Activated CD4-positive, alpha-beta memory T cell treated with anti-CD3 and anti-CD28 coated beads, Interleukin-2, amount 10 ng/mL, durations not matched to agents 7 days and 5 days (primary cell): ENCODE results near the gene LCNL1. TPM values are rescaled to one million over a fixed set of nuclear protein-coding genes. Genes with fewer than 3 reads are reported as not detected.

ENCODE experiments used
- CTCF ChIA-PET: fragments of 350-600 bp; sonication (Branson Sonifier 250); formaldehyde crosslinking; loops from one replicate; lab custom pipeline; 2021; ENCODE audit warnings: antibody characterized with exemption, inconsistent platforms; lab: Charles Lee
- POLR2A ChIA-PET: fragments of 350-600 bp; sonication (Branson Sonifier 250); formaldehyde crosslinking; loops from one replicate; lab custom pipeline; 2021; ENCODE audit warnings: antibody characterized with exemption; lab: Charles Lee
- DNase-seq: peaks from one replicate; pipeline ENCODE4 v3.0.0-alpha.2; 2020
- H3K27ac Mint-ChIP-seq: one replicate; pipeline ENCODE4 v1.8.0; 2021; ENCODE audit warnings: mild to moderate bottlenecking, mixed read lengths
- H3K27me3 Mint-ChIP-seq: one replicate; pipeline ENCODE4 v1.8.0; 2021; ENCODE audit warnings: mixed read lengths
- H3K36me3 Mint-ChIP-seq: one replicate; pipeline ENCODE4 v1.8.0; 2021; ENCODE audit warnings: low read depth, mixed read lengths
- H3K4me1 Mint-ChIP-seq: one replicate; pipeline ENCODE4 v1.8.0; 2021; ENCODE audit warnings: mixed read lengths
- H3K4me3 Mint-ChIP-seq: one replicate; pipeline ENCODE4 v1.8.0; 2021; ENCODE audit warnings: mild to moderate bottlenecking, mixed read lengths
- H3K9me3 Mint-ChIP-seq: one replicate; pipeline ENCODE4 v1.8.0; 2021; ENCODE audit warnings: mixed read lengths
- total RNA-seq, 2 experiments: library from RNA; stranded (reverse); gene quantifications; one replicate each; pipeline ENCODE4 v1.2.3, GENCODE V29; 2021

The LCNL1 gene
- total RNA-seq, 2 experiments from 2014 or later = 0.98 to 1.0 TPM

DNA sequence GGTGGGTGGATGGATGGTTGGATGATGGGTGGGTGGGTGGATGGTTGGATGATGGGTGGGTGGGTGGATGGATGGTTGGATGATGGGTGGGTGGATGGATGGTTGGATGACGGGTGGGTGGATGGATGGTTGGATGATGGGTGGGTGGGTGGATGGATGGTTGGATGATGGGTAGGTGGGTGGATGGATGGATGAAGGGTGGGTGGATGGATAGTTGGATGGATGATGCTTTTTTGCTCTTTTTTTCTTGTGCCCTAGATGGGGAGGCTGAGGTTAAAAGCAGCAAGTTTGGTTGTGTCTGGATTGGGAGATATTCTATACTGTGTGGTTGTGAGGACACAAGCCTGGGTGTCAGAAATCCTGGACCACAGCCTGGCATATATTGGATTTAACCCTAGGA lies 25.3 kb upstream of the LCNL1 start:
- POLR2A ChIA-PET = no interaction called here
- CTCF ChIA-PET = no interaction called here
- Mint-ChIP-seq H3K27ac (no peak overlapping the region), H3K36me3 (no peaks in the 10 kb centered on the region), H3K4me1 (peaks cover 18% of the 10 kb centered on the region), H3K27me3 (no peaks in the 10 kb centered on the region), H3K9me3 (peaks cover 7% of the 10 kb centered on the region), H3K4me3 (no peak overlapping the region)
- no peak for DNase-seq

DNA sequence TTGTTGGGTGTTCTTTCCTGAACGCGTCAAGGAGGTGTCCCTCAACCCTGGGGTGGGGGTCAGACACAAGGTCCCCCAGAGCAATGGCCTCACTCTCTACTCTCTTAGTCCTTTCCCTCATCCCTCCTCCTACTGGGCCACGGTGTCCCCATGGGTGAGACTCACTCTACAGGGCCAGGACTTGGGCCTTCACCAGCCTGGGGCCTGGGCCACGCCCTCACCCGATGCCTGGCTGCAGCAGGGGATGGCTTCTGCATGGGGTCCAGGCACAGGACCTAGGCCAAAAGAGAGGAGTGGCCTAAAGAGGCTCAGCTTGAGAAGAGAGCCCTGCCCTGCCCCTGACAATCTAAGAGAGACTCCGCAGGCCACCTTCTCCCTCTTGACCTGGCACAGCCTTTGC lies 24.9 kb upstream of the LCNL1 start:
- Mint-ChIP-seq H3K9me3 (peaks cover 7% of the 10 kb centered on the region), H3K4me1 (peaks cover 23% of the 10 kb centered on the region), H3K36me3 (no peaks in the 10 kb centered on the region), H3K4me3 (no peak overlapping the region), H3K27ac (no peak overlapping the region), H3K27me3 (no peaks in the 10 kb centered on the region)
- no peak for DNase-seq
- CTCF ChIA-PET = interaction anchor here (1.1 kb wide), 1 partner anchor 72 kb away, joined by 3 read pairs; no protein-coding TSS in a partner anchor
- POLR2A ChIA-PET = no interaction called here

- CTCF ChIA-PET = interaction anchor here (1.1 kb wide), 1 partner anchor 71 kb away, joined by 3 read pairs; no protein-coding TSS in a partner anchor
- Mint-ChIP-seq H3K36me3 (no peaks in the 10 kb centered on the region), H3K27me3 (no peaks in the 10 kb centered on the region), H3K4me1 (peaks cover 28% of the 10 kb centered on the region), H3K27ac (no peak overlapping the region), H3K9me3 (peaks cover 7% of the 10 kb centered on the region), H3K4me3 (no peak overlapping the region)
- no peak for DNase-seq
- POLR2A ChIA-PET = interaction anchor here (3.6 kb wide), 1 partner anchor 11 kb away, joined by 19 read pairs; no protein-coding TSS in a partner anchor
Observed at GRCh38 chr9:136958473-136958872, 24.3 kb upstream of the LCNL1 start.

- H3K36me3 Mint-ChIP-seq = no peaks in the 10 kb centered on the region
Observed at GRCh38 chr9:136958898-136959850, 23.6 kb upstream of the LCNL1 start.

DNA sequence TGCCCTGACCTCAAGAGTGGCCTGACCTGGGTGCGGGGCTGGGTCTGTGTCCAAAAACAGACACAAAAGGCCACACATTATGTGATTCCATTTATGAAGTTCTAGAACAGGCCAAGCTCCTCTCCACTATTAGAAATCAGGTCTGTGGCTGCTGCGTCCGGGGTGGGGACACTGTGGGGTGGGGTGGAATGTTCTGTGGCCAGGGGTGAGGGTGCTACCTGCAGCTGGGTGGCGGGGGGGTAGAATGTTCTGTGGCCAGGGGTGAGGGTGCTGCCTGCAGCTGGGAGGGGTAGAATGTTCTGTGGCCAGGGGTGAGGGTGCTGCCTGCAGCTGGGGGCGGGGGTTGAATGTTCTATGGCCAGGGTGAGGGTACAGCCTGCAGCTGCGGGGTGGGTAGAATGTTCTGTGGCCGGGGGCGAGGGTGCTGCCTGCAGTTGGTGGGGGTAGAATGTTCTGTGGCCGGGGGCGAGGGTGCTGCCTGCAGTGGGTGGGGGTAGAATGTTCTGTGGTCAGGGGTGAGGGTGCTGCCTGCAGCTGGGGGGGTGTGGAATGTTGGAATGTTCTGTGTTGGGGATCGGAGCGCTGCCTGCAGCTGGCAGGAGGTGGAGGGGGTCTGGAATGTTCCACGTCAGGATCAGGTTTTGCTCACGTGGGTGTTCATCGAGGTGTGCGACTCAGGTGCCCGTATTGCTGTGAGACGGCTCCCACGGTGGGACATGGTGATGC lies 22.4 kb upstream of the LCNL1 start:
- Mint-ChIP-seq H3K27me3 (no peaks in the 10 kb centered on the region), H3K36me3 (no peaks in the 10 kb centered on the region), H3K4me3 (peak overlapping the region; percentile 30), H3K27ac (peak overlapping the region; percentile 91), H3K4me1 (peaks cover 38% of the 10 kb centered on the region), H3K9me3 (peaks cover 7% of the 10 kb centered on the region)
- peak; percentile 58 for DNase-seq
- CTCF ChIA-PET = interaction anchor here (1.0 to 1.3 kb wide), 4 partner anchors 12 to 16 kb away, joined by 3 to 8 read pairs (median 6); no protein-coding TSS in a partner anchor
- POLR2A ChIA-PET = interaction anchor here (0.6 to 7.9 kb wide), 7 partner anchors 9 to 280 kb away, joined by 3 to 70 read pairs (median 3); partner anchors contain the start of genes PAXX, PTGDS and TUBB4B

More at GRCh38 chr9:136958898-136959850, 23.6 kb upstream of the LCNL1 start:
- peak overlapping the region; percentile 91 for H3K27ac Mint-ChIP-seq
- H3K4me3 Mint-ChIP-seq = no peak overlapping the region
- ChIA-PET CTCF (interaction anchor here (0.8 to 1.3 kb wide), 5 partner anchors 11 to 76 kb away, joined by 3 to 8 read pairs (median 3); no protein-coding TSS in a partner anchor), POLR2A (interaction anchor here (0.6 to 7.9 kb wide), 8 partner anchors 8 to 282 kb away, joined by 3 to 70 read pairs (median 3); partner anchors contain the start of genes PTGDS and TUBB4B)
- H3K9me3 Mint-ChIP-seq = peaks cover 7% of the 10 kb centered on the region
- no peak for DNase-seq
- no peaks in the 10 kb centered on the region for H3K27me3 Mint-ChIP-seq
- H3K4me1 Mint-ChIP-seq = peaks cover 30% of the 10 kb centered on the region

DNA sequence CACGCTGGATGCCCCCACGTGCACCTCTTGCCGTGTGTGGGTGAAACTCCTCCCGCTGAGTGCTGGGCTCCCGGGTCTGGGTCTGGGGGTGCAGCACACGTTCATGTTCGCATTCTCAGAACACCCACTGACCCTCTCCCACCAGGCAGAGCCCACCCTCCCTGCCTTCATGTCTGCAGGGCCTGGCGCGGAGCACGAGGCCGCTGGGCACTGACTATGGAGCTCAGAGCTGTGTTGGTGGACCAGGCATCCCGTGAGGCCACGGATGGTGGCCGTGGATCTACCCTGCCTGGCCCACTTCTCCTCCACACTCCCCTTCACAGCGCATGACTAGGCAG lies 21.9 kb upstream of the LCNL1 start:
- Mint-ChIP-seq H3K4me1 (peaks cover 43% of the 10 kb centered on the region), H3K9me3 (peaks cover 7% of the 10 kb centered on the region), H3K4me3 (no peak overlapping the region), H3K27ac (no peak overlapping the region), H3K27me3 (peaks cover 2% of the 10 kb centered on the region), H3K36me3 (no peaks in the 10 kb centered on the region)
- ChIA-PET POLR2A (interaction anchor here (1.0 to 7.9 kb wide), 5 partner anchors 9 to 75 kb away, joined by 3 to 70 read pairs (median 7); partner anchors contain the start of genes PAXX and PTGDS), CTCF (interaction anchor here (1.1 to 2.4 kb wide), 2 partner anchors 13 to 15 kb away, joined by 3 to 7 read pairs; no protein-coding TSS in a partner anchor)
- no peak for DNase-seq

DNA sequence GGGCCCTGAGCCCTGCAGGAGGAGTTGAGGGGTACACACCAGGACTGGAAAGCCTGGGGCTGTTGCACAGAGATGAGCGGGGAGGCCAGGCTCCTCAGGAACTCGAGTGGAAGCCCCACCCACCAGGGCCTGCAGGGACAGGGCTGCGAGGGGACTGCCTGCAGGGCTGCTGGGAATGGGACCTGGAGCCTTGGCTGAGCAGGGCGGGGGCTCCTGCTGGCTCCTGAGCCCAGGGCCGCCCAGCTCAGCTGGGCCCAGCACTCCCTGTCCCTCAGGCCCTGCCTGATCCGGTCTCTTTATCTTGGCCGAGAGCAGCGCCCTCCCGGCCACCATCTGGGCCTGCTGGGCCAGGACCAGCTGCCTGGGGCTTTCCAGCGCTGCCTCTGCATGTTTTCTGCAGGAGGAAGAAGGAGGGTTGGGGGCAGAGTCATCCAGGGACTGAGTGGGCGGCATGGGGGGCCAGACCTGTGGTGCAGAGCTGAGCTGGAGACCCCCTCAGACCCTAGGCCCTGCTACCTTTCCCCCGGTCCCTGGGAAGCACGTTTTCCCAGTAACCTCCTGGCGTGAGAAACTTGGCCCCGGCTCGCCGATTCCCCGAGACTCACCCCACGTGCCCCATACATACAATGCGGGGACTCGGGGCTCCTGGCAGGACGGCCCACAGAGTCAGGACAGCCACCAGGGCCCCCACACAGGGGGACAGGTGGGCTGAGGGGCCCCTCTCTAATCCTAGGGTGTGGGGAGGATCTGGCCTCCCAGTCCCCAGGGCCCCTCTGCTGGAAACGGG lies 21.3 kb upstream of the LCNL1 start:
- no peak overlapping the region for H3K4me3 Mint-ChIP-seq
- H3K4me1 Mint-ChIP-seq = peaks cover 49% of the 10 kb centered on the region
- CTCF ChIA-PET = interaction anchor here (1.3 to 2.4 kb wide), 2 partner anchors 10 to 14 kb away, joined by 3 to 7 read pairs; no protein-coding TSS in a partner anchor
- H3K27ac Mint-ChIP-seq = no peak overlapping the region
- H3K36me3 Mint-ChIP-seq = no peaks in the 10 kb centered on the region
- peaks cover 3% of the 10 kb centered on the region for H3K9me3 Mint-ChIP-seq
- DNase-seq = no peak
- H3K27me3 Mint-ChIP-seq = peaks cover 2% of the 10 kb centered on the region
- POLR2A ChIA-PET = interaction anchor here (1.0 to 7.9 kb wide), 5 partner anchors 10 to 74 kb away, joined by 3 to 70 read pairs (median 7); partner anchors contain the start of gene PTGDS

GRCh38 chr9:136962163-136962562 lies 20.6 kb upstream of the LCNL1 start:
- no peaks in the 10 kb centered on the region for H3K36me3 Mint-ChIP-seq
- no peak overlapping the region for H3K4me3 Mint-ChIP-seq
- POLR2A ChIA-PET = interaction anchor here (1.0 to 7.9 kb wide), 3 partner anchors 11 to 17 kb away, joined by 3 to 70 read pairs (median 3); partner anchors contain the start of gene PTGDS
- peaks cover 50% of the 10 kb centered on the region for H3K4me1 Mint-ChIP-seq
- H3K9me3 Mint-ChIP-seq = no peaks in the 10 kb centered on the region
- CTCF ChIA-PET = interaction anchor here (1.3 to 2.4 kb wide), 2 partner anchors 11 to 14 kb away, joined by 3 to 7 read pairs; no protein-coding TSS in a partner anchor
- no peak for DNase-seq
- no peak overlapping the region for H3K27ac Mint-ChIP-seq
- peaks cover 2% of the 10 kb centered on the region for H3K27me3 Mint-ChIP-seq

DNA sequence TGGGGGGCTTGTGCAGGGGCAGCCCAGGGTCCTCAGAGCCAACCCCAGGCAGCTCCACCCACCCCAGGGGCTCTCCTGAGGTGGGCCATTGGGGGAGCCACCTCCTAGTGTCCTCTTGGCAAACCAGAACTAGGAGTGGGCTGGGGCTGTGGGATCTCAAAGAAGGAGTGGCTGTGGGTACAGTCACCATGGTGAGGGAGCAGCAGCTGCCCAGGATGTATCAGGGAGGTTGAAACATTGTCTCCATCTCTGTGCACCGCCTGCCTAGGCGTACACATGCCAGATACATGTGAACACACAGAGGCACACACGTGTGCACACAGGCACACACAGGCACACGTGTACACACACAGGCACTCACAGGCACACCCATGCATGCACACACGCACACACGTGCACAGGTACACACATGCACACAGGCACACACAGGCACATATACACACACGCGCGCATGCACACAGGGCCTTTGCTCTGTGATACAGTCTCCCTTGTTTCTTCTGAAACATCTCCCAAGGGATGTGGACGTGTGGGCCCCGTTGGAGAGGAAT lies 20.0 kb upstream of the LCNL1 start:
- H3K4me1 Mint-ChIP-seq = peaks cover 51% of the 10 kb centered on the region
- H3K27me3 Mint-ChIP-seq = peaks cover 2% of the 10 kb centered on the region
- DNase-seq = no peak
- peak overlapping the region; percentile 78 for H3K27ac Mint-ChIP-seq
- no peaks in the 10 kb centered on the region for H3K36me3 Mint-ChIP-seq
- H3K4me3 Mint-ChIP-seq = no peak overlapping the region
- CTCF ChIA-PET = interaction anchor here (1.3 to 2.4 kb wide), 2 partner anchors 11 to 15 kb away, joined by 3 to 7 read pairs; no protein-coding TSS in a partner anchor
- H3K9me3 Mint-ChIP-seq = no peaks in the 10 kb centered on the region
- POLR2A ChIA-PET = interaction anchor here (1.0 to 7.9 kb wide), 3 partner anchors 11 to 16 kb away, joined by 3 to 70 read pairs (median 3); partner anchors contain the start of gene PTGDS

GRCh38 chr9:136963341-136963740 lies 19.5 kb upstream of the LCNL1 start:
- Mint-ChIP-seq H3K27ac (peak overlapping the region; percentile 78), H3K9me3 (no peaks in the 10 kb centered on the region), H3K4me3 (no peak overlapping the region), H3K36me3 (no peaks in the 10 kb centered on the region), H3K27me3 (peaks cover 2% of the 10 kb centered on the region), H3K4me1 (peaks cover 51% of the 10 kb centered on the region)
- DNase-seq = no peak
- ChIA-PET POLR2A (interaction anchor here (1.0 to 7.9 kb wide), 2 partner anchors 12 to 15 kb away, joined by 3 to 70 read pairs; partner anchors contain the start of gene PTGDS), CTCF (interaction anchor here (2.4 kb wide), 1 partner anchor 15 kb away, joined by 7 read pairs; no protein-coding TSS in a partner anchor)

DNA sequence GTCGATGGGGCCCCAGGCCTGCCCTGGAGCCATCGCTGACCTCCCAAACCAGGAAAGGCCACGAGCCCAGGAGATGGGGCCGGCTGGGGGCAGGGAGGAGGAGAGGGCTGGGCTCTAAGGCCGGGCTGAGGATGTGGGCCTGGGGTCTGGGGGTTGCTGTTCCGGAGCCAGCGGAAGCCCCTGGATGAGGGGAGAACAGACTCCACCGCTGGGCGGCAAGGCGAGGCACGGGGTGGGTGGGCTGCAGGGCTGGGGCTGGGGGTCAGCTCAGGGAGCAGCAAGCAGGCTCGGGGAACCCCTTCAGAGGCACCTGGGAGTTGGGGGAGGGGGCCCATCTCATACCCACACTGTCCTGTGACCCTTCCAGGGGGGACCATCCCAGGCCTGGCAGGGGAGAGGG lies 19.0 kb upstream of the LCNL1 start:
- DNase-seq = no peak
- Mint-ChIP-seq H3K9me3 (no peaks in the 10 kb centered on the region), H3K27me3 (peaks cover 2% of the 10 kb centered on the region), H3K36me3 (no peaks in the 10 kb centered on the region), H3K27ac (no peak overlapping the region), H3K4me3 (no peak overlapping the region), H3K4me1 (peaks cover 51% of the 10 kb centered on the region)
- CTCF ChIA-PET = interaction anchor here (1.2 kb wide), 1 partner anchor 12 kb away, joined by 7 read pairs; no protein-coding TSS in a partner anchor
- POLR2A ChIA-PET = interaction anchor here (0.6 to 7.9 kb wide), 5 partner anchors 9 to 33 kb away, joined by 3 to 70 read pairs (median 4); partner anchors contain the start of genes CLIC3, FBXW5 and PTGDS
